Keratinocyte (primary cell): ENCODE measurements around the gene MAOB.
A peak's percentile ranks its signal among the peaks of the same experiment; 100 is the strongest.

ENCODE experiments used
- CTCF ChIP-seq, 3 experiments: IDR thresholded peaks in 1 of 3; conservative IDR thresholded peaks in 1 of 3; optimal IDR thresholded peaks in 1 of 3; 2 replicates in 2 of 3; 3 replicates in 1 of 3; pipeline versions ENCODE3 to v1.5.1; 2011; ENCODE audit warnings: low read length in 3 of 3, mild to moderate bottlenecking in 3 of 3, moderate library complexity in 2 of 3, control low read depth in 1 of 3, inconsistent platforms in 1 of 3; ENCODE audit not compliant: insufficient read depth in 2 of 3; ENCODE audit errors: extremely low read depth in 1 of 3
- EZH2 ChIP-seq: IDR thresholded peaks from one replicate; pipeline ENCODE4 v1.6.1; 2012; ENCODE audit warnings: inconsistent platforms, mild to moderate bottlenecking, low read length, moderate library complexity

- TF ChIP-seq CTCF (optimal IDR thresholded peaks at IDR 0.05 in 1 of 3, IDR thresholded peaks at IDR 0.05 in 1 of 3, conservative IDR thresholded peaks at IDR 0.05 in 1 of 3; ENCODE audit: extremely low read depth in 1 of 3, insufficient read depth in 2 of 3, low read length in 3 of 3) (peak in 2 of 3 experiments; percentile 41 to 49), EZH2 (no peak)
These were observed 45.6 kb downstream of the MAOB start for GRCh38 chrX:43836435-43837184.
